ENCODE data around the gene MEX3D.

The MEX3D gene

DNA sequence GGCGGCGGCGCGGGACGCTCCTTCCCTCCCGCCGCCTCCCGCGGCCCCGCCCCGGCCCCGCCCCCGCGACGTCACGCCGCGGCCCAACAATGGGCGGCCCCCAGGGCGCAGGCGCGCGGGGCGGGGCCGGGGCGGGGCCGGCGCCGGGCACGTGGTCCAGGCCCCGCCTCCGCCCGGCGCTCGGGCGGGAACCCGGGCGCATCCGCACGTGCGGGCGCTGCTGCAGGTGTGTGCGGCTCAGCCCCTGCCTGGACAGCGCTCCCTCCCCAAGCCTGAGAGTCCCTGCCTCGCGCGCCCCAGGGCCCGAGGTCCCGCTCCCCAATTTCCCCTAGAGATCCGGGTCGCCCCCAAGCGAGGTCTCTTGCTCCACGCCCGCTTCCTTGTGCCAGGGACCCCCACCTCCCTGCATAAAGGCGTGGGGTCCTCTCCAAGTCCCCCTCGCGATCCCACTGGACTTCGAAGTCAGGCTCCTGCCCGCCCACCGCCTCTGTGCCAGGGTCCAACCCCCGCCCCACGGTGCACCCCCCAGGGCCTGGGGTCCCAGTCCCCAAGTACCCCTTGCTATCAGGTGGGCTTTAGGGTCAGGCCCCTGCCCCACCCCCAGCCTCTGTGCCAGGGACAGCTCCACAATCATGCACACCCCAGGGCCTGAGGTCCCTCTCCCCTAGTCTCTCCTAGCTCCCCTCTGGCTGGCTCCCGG, at the start of gene MEX3D:
TSS of gene MEX3D (minus strand) at position 6 of the 700 bp plus-strand sequence. CDS start 267 bp downstream, outside the sequence.
- Histone ChIP-seq H3K27me3 (ENCODE audit: low read depth, low read length) (no peaks in the 10 kb centered on the region), H3K4me1 (ENCODE audit: control insufficient read depth in 1 of 2, insufficient read depth in 2 of 2, low read length in 2 of 2) (peaks cover 0 to 13% of the 10 kb centered on the region in 2 donors), H3K4me3 (ENCODE audit: low read depth in 1 of 2, low read length in 2 of 2) (peak within 1 kb of the TSS in 1 of 2 donors; percentile 76), H3K9me3 (ENCODE audit: control insufficient read depth in 1 of 2, low read length in 2 of 2) (no peaks in the 10 kb centered on the region), H3K36me3 (ENCODE audit: control insufficient read depth in 1 of 2, insufficient read depth in 2 of 2, low read length in 2 of 2) (no peaks in the 10 kb centered on the region), H3K27ac (ENCODE audit: low read length) (no peak within 1 kb of the TSS)

DNA sequence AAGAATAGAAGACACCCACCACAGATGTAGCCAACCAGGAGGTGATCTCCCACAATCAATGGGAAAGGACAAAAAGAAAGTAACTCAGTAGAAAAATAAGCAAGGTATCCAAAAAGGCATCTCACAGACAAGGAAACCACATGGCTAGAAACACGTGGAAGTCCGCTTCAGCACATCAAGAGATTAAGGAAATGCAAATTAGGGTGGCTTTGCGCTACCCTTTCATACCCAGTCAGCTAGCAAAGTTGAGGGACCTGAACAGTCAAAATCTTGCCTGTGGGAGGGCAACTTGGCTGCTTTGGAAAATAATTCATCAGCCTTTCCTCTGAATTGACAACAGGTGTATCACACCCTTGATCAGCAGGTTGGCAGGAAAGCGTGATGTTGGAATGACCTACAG, 48.8 kb upstream of the MEX3D start:
- H3K4me1 ChIP-seq (ENCODE audit: control insufficient read depth in 1 of 2, insufficient read depth in 2 of 2, low read length in 2 of 2): peaks cover 0 to 4% of the 10 kb centered on the region in 2 donors
- H3K4me3 ChIP-seq (ENCODE audit: low read depth in 1 of 2, low read length in 2 of 2): no peak overlapping the region
- no peaks in the 10 kb centered on the region for H3K27me3 ChIP-seq (ENCODE audit: low read depth, low read length)
- H3K27ac ChIP-seq (ENCODE audit: low read length): peak overlapping the region; percentile 45
- H3K36me3 ChIP-seq (ENCODE audit: control insufficient read depth in 1 of 2, insufficient read depth in 2 of 2, low read length in 2 of 2): peaks cover 4 to 69% of the 10 kb centered on the region in 2 donors
- H3K9me3 ChIP-seq (ENCODE audit: control insufficient read depth in 1 of 2, low read length in 2 of 2): no peaks in the 10 kb centered on the region

DNA sequence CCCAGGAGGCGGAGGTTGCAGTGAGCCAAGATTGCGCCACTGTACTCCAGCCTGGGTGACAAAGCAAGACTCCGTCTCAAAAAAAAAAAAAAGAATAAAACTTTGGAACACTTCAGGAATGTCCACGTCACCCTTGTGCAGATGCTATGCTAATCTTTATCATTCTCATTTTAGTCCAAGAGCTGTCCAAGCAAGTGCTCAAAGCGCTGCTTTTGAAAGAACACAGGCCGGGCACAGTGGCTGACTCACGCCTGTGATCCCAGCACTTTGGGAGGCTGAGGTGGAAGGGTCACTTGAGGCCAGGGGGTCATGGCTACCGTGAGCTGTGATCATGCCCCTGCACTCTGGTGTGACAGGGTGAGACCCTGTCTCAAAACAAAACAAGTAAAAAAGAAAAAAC, 48.3 kb upstream of the MEX3D start:
- peak overlapping the region; percentile 45 for H3K27ac ChIP-seq (ENCODE audit: low read length)
- no peak overlapping the region for H3K4me3 ChIP-seq (ENCODE audit: low read depth in 1 of 2, low read length in 2 of 2)
- no peaks in the 10 kb centered on the region for H3K9me3 ChIP-seq (ENCODE audit: control insufficient read depth in 1 of 2, low read length in 2 of 2)
- H3K36me3 ChIP-seq (ENCODE audit: control insufficient read depth in 1 of 2, insufficient read depth in 2 of 2, low read length in 2 of 2): peaks cover 4 to 69% of the 10 kb centered on the region in 2 donors
- H3K4me1 ChIP-seq (ENCODE audit: control insufficient read depth in 1 of 2, insufficient read depth in 2 of 2, low read length in 2 of 2): peaks cover 0 to 4% of the 10 kb centered on the region in 2 donors
- no peaks in the 10 kb centered on the region for H3K27me3 ChIP-seq (ENCODE audit: low read depth, low read length)

DNA sequence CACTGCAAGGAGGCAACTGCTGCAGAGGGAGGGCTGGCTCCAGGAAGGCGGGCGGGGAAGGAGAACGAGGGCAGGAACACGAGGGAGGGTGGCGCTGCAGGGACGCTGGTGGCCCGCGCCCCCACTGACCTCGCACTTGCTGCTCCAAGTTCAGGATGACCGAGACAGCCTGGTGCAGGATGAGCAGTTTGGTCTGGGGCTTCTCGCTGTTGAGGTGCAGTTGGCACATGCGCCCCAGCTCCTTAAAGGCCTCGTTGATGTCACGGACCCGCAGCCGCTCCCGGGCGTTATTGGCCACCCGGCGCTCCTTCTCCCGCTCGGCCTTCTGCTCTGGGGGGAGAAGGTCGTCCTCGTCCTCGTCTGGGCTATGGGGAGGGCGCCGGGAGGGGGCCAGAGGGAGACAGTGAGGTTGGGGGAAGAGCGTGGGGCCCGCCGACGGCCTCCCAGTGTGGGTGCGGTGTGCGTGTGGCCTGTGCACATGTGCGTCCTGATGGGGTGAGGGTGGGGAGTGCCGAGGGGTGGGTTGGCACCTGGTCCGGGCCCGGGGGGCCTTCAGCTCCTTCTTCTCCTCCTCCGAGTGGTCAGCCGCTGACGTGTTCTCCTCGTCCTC, 47.1 kb upstream of the MEX3D start:
- no peak overlapping the region for H3K27ac ChIP-seq (ENCODE audit: low read length)
- H3K4me1 ChIP-seq (ENCODE audit: control insufficient read depth in 1 of 2, insufficient read depth in 2 of 2, low read length in 2 of 2): peaks cover 0 to 4% of the 10 kb centered on the region in 2 donors
- peaks cover 4 to 67% of the 10 kb centered on the region in 2 donors for H3K36me3 ChIP-seq (ENCODE audit: control insufficient read depth in 1 of 2, insufficient read depth in 2 of 2, low read length in 2 of 2)
- no peaks in the 10 kb centered on the region for H3K27me3 ChIP-seq (ENCODE audit: low read depth, low read length)
- no peaks in the 10 kb centered on the region for H3K9me3 ChIP-seq (ENCODE audit: control insufficient read depth in 1 of 2, low read length in 2 of 2)
- no peak overlapping the region for H3K4me3 ChIP-seq (ENCODE audit: low read depth in 1 of 2, low read length in 2 of 2)

DNA sequence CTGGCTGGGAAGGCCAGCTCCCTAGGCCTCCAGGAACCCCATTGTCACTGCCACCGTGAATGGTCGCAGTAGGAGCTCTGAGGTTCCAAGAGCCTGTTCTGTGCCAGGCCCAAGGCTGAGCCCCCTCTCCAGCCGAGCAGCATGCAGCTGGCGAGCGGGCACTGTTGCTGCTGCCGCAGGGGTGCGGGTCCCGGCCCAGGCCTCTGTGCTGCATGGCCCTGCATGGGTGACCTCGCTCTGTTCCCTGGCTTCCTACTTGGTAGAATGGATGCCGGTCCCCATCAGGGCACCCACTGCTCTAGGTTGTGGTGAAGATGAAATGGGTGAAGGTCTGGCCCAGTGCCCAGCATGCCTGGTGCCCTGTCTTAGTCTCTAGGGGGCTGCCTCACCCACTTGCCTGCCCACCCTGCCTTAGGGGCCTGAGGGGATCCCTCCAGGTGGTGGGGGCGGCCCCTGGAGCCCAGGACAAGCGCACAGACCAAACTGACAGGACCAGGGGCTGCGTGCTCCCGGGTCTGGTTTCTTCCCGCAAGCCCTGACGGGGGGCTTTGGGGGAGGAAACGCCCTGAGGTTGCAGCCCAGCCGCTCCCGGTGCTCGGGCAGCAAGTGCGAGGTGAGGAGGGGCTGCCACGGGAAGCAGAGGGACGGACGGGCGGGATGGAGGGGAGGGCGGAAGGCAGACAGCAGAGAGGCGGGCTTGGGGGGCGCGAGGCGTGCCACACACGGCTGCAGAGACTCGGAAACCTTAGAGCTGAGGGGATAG, 45.9 kb upstream of the MEX3D start:
- H3K4me3 ChIP-seq (ENCODE audit: low read depth in 1 of 2, low read length in 2 of 2): no peak overlapping the region
- no peak overlapping the region for H3K27ac ChIP-seq (ENCODE audit: low read length)
- peaks cover 4 to 61% of the 10 kb centered on the region in 2 donors for H3K36me3 ChIP-seq (ENCODE audit: control insufficient read depth in 1 of 2, insufficient read depth in 2 of 2, low read length in 2 of 2)
- H3K27me3 ChIP-seq (ENCODE audit: low read depth, low read length): no peaks in the 10 kb centered on the region
- H3K4me1 ChIP-seq (ENCODE audit: control insufficient read depth in 1 of 2, insufficient read depth in 2 of 2, low read length in 2 of 2): peaks cover 0 to 4% of the 10 kb centered on the region in 2 donors
- H3K9me3 ChIP-seq (ENCODE audit: control insufficient read depth in 1 of 2, low read length in 2 of 2): no peaks in the 10 kb centered on the region

DNA sequence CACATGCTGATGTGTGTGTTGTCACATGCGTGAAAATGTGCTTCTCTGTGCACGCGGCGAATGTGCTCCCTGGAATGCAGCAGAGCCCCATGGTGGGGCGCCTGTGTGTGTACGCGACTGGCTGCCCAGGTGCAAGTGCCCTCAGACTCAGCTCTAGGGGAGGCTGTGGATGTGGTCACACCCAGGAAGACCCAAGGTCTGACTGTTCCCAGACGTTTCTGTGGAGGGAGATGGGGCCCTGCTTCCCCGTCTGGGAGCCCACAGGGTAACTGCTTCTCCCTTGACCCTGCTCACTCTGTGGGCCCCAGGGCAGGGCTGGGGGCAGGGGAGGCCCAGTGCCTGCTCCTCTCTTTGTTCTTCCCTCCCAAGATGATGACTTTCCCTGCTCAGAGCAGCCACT, 45.0 kb upstream of the MEX3D start:
- H3K27me3 ChIP-seq (ENCODE audit: low read depth, low read length): no peaks in the 10 kb centered on the region
- peaks cover 4 to 56% of the 10 kb centered on the region in 2 donors for H3K36me3 ChIP-seq (ENCODE audit: control insufficient read depth in 1 of 2, insufficient read depth in 2 of 2, low read length in 2 of 2)
- H3K4me3 ChIP-seq (ENCODE audit: low read depth in 1 of 2, low read length in 2 of 2): no peak overlapping the region

DNA sequence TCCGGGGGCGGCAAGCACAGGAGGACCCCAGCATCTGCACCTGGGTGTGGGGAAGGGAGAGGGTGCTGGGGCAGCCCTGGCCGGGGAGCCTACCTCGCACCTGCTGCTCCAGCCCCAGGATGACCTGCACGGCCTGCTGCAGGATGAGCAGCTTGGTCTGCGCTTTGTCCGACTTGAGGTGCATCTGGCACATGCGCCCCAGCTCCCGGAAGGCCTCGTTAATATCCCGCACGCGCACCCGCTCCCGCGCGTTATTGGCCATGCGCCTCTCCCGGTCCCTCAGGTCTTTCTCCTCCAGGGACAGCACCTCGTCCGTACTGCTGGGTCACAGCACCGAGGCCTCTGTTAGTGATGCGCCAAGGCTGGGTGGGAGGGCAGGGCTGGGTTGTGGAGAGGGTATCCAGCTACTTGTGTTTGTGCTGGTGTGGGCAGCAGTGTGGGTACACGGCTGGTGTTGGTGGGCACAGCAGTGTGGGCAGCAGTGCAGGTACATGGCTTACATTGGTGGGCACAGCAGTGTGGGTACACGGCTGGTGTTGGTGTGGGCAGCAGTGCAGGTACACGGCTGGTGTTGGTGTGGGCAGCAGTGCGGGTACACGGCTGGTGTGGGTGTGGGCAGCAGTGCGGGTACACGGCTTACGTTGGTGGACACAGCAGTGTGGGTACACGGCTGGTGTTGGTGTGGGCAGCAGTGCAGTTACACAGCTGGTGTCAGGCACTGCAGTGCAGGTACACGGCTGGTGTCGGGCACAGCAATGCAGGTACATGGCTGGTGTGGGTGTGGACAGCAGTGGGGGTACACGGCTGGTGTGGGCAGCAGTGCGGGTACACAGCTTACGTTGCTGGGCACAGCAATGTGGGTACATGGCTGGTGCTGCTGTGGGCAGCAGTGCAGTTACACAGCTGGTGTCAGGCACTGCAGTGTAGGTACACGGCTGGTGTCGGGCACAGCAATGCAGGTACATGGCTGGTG, 44.3 kb upstream of the MEX3D start:
- no peaks in the 10 kb centered on the region for H3K9me3 ChIP-seq (ENCODE audit: control insufficient read depth in 1 of 2, low read length in 2 of 2)
- H3K36me3 ChIP-seq (ENCODE audit: control insufficient read depth in 1 of 2, insufficient read depth in 2 of 2, low read length in 2 of 2): peaks cover 4 to 56% of the 10 kb centered on the region in 2 donors
- no peaks in the 10 kb centered on the region for H3K27me3 ChIP-seq (ENCODE audit: low read depth, low read length)
- no peak overlapping the region for H3K4me3 ChIP-seq (ENCODE audit: low read depth in 1 of 2, low read length in 2 of 2)
- no peaks in the 10 kb centered on the region for H3K4me1 ChIP-seq (ENCODE audit: control insufficient read depth in 1 of 2, insufficient read depth in 2 of 2, low read length in 2 of 2)
- no peak overlapping the region for H3K27ac ChIP-seq (ENCODE audit: low read length)

More for the DNA sequence above, 45.0 kb upstream of the MEX3D start:
- Histone ChIP-seq H3K27ac (ENCODE audit: low read length) (no peak overlapping the region), H3K9me3 (ENCODE audit: control insufficient read depth in 1 of 2, low read length in 2 of 2) (no peaks in the 10 kb centered on the region), H3K4me1 (ENCODE audit: control insufficient read depth in 1 of 2, insufficient read depth in 2 of 2, low read length in 2 of 2) (peaks cover 0 to 3% of the 10 kb centered on the region in 2 donors)

DNA sequence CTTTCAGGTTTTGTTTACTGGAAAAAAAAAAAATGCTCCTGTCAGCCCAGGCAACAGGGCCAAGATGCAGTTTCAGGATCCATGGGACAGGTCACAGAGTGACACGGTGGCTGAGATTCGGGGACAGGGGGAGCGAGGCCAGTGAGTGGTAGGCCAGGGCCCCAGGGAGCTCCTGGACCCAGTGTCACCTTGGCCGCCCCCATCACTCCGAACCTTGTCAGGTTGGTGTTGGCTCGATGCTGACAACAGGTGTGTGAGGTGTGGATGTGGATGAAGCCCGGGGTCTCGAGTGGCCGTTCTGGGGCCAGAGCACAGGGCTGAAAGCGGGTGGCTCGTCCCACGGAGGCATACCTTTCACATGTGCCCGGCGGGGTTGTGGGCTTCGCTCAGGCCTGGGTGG, 43.2 kb upstream of the MEX3D start:
- Histone ChIP-seq H3K4me1 (ENCODE audit: control insufficient read depth in 1 of 2, insufficient read depth in 2 of 2, low read length in 2 of 2) (peaks cover under 1 to 2% of the 10 kb centered on the region in 2 donors), H3K36me3 (ENCODE audit: control insufficient read depth in 1 of 2, insufficient read depth in 2 of 2, low read length in 2 of 2) (peaks cover 4 to 56% of the 10 kb centered on the region in 2 donors), H3K9me3 (ENCODE audit: control insufficient read depth in 1 of 2, low read length in 2 of 2) (no peaks in the 10 kb centered on the region), H3K27me3 (ENCODE audit: low read depth, low read length) (no peaks in the 10 kb centered on the region), H3K27ac (ENCODE audit: low read length) (no peak overlapping the region), H3K4me3 (ENCODE audit: low read depth in 1 of 2, low read length in 2 of 2) (no peak overlapping the region)

DNA sequence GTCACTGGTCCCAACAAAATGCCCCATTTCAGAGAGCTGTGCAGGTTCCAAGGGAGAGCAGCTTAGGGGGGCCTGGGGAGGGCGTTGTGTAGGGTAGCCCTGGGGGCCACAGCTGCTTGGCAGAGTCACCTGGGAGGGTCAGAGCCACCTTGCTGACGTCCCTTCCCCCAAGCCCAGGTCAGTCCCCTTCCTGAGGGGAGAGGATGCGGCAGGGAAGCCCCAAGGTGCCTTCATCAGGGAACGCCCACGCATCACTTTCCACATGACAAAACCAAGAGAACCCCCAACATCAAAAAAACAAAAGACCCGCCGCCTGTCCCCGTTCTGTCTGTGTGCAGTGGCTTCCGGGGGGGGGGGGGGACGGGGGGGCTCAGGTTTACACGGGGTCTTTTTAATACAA, 42.5 kb upstream of the MEX3D start:
- H3K27ac ChIP-seq (ENCODE audit: low read length): no peak overlapping the region
- H3K4me3 ChIP-seq (ENCODE audit: low read depth in 1 of 2, low read length in 2 of 2): no peak overlapping the region
- no peaks in the 10 kb centered on the region for H3K27me3 ChIP-seq (ENCODE audit: low read depth, low read length)
- H3K36me3 ChIP-seq (ENCODE audit: control insufficient read depth in 1 of 2, insufficient read depth in 2 of 2, low read length in 2 of 2): peaks cover 4 to 52% of the 10 kb centered on the region in 2 donors
- peaks cover 5 to 8% of the 10 kb centered on the region in 2 donors for H3K4me1 ChIP-seq (ENCODE audit: control insufficient read depth in 1 of 2, insufficient read depth in 2 of 2, low read length in 2 of 2)
- no peaks in the 10 kb centered on the region for H3K9me3 ChIP-seq (ENCODE audit: control insufficient read depth in 1 of 2, low read length in 2 of 2)

DNA sequence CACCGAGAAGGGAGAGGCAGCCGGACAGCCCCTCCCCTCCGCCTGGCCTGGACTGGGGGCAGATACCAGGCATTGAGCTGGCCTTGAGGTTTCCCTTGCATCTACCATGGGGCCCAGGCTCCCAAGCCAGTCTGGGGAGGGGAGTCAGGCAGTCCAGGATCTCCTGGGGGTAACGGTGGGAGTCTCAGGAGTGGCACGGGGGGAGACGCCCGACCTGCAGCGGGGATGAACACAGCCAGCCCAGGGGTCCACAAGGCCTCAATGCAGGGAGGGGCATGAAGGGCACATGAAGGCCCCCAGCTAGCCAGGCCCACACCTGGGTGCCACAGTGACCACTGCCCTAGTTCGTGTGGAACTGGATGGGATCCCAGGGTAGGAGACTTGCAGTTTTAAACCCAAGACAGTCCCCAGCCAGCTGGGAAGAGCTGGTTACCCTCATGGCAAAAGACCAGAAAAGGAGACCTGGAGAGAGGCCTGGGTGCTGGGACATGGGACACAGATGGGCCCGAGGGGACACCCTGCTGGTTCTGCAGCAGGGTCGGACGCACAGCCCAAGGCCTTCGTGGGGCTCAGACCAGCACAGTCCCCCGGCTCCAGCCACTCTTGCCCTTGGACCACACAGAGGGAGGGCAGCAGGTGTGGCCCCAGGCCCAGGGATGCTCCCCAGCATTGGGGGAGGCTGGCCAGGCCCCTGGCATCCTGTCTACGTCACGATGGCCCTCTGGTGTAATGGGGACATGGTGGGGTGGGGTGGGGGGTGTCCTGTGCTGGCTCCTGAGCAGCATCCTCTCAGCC, 41.8 kb upstream of the MEX3D start:
- H3K4me1 ChIP-seq (ENCODE audit: control insufficient read depth in 1 of 2, insufficient read depth in 2 of 2, low read length in 2 of 2): peaks cover 5 to 8% of the 10 kb centered on the region in 2 donors
- H3K9me3 ChIP-seq (ENCODE audit: control insufficient read depth in 1 of 2, low read length in 2 of 2): no peaks in the 10 kb centered on the region
- peaks cover 4 to 45% of the 10 kb centered on the region in 2 donors for H3K36me3 ChIP-seq (ENCODE audit: control insufficient read depth in 1 of 2, insufficient read depth in 2 of 2, low read length in 2 of 2)
- no peak overlapping the region for H3K4me3 ChIP-seq (ENCODE audit: low read depth in 1 of 2, low read length in 2 of 2)
- H3K27me3 ChIP-seq (ENCODE audit: low read depth, low read length): no peaks in the 10 kb centered on the region
- no peak overlapping the region for H3K27ac ChIP-seq (ENCODE audit: low read length)
